HG03159 (cell line): ENCODE results near the gene TALDO1.

Experiments used
- ATAC-seq: cut with Tn5 transposase; IDR thresholded peaks from one replicate; pipeline ENCODE4 v1.9.1; 2021; ENCODE audit warnings: mild to moderate bottlenecking, moderate library complexity; ENCODE audit not compliant: unreplicated experiment

The TALDO1 gene

GRCh38 chr11:714436-714835 is 32.8 kb upstream of the TALDO1 start:
- no peak for ATAC-seq

GRCh38 chr11:719214-720016 is 27.8 kb upstream of the TALDO1 start:
- ATAC-seq, result no peak

GRCh38 chr11:720017-720641 is 27.1 kb upstream of the TALDO1 start:
- no peak for ATAC-seq

- ATAC-seq, result no peak
These were observed 26.5 kb upstream of the TALDO1 start for GRCh38 chr11:720642-721246.

- ATAC-seq, result no peak
These were observed 26.0 kb upstream of the TALDO1 start for GRCh38 chr11:721247-721740.

GRCh38 chr11:721741-722345 is 25.4 kb upstream of the TALDO1 start:
- ATAC-seq, result no peak

GRCh38 chr11:722346-722811 is 24.9 kb upstream of the TALDO1 start:
- ATAC-seq, result no peak

- ATAC-seq, result no peak
These were observed 24.0 kb upstream of the TALDO1 start for GRCh38 chr11:723120-723883.

- no peak for ATAC-seq
These were observed 23.1 kb upstream of the TALDO1 start for GRCh38 chr11:724049-724777.

GRCh38 chr11:724778-725386 is 22.4 kb upstream of the TALDO1 start:
- ATAC-seq, result no peak

- ATAC-seq, result no peak
These were observed 21.6 kb upstream of the TALDO1 start for GRCh38 chr11:725624-726202.

- no peak for ATAC-seq
These were observed 20.7 kb upstream of the TALDO1 start for GRCh38 chr11:726278-727220.

GRCh38 chr11:727281-727701 is 20.0 kb upstream of the TALDO1 start:
- no peak for ATAC-seq

- no peak for ATAC-seq
These were observed 19.2 kb upstream of the TALDO1 start for GRCh38 chr11:727859-728748.

- ATAC-seq, result no peak
These were observed 18.3 kb upstream of the TALDO1 start for GRCh38 chr11:728901-729491.

GRCh38 chr11:729492-730074 is 17.7 kb upstream of the TALDO1 start:
- ATAC-seq, result no peak
